Measurements from ENCODE around the gene PCCA. TPM values are rescaled to one million over a fixed set of nuclear protein-coding genes. Genes with fewer than 3 reads are reported as not detected.

The PCCA gene
- total and polyA plus RNA-seq, 5 experiments from 2014 or later, result 8.9 to 14.5 (median 10.9) TPM

GRCh38 chr13:100485265-100485664 lies 396.4 kb downstream of the PCCA start:
- peaks cover 5 to 24% (median 17%) of the 10 kb centered on the region in 4 donors for H3K4me1 Mint-ChIP-seq
- peaks cover 0 to 2% (median 1%) of the 10 kb centered on the region in 3 donors for H3K36me3 Mint-ChIP-seq
- H3K9me3 Mint-ChIP-seq, result no peaks in the 10 kb centered on the region
- DNase-seq (no peak), ATAC-seq (no peak)
- no peak overlapping the region for H3K4me3 Mint-ChIP-seq
- H3K27ac Mint-ChIP-seq, result no peak overlapping the region
- no peaks in the 10 kb centered on the region for H3K27me3 Mint-ChIP-seq
- POLR2A ChIA-PET, result interaction anchor here (0.5 kb wide), 1 partner anchor 137 kb away, joined by 3 read pairs; no protein-coding TSS in a partner anchor

GRCh38 chr13:100490692-100491091 lies 401.8 kb downstream of the PCCA start:
- peaks cover 0 to 5% (median 0%) of the 10 kb centered on the region in 4 donors for H3K4me1 Mint-ChIP-seq
- H3K4me3 Mint-ChIP-seq, result no peak overlapping the region
- DNase-seq, result no peak
- H3K27me3 Mint-ChIP-seq, result no peaks in the 10 kb centered on the region
- no peak for ATAC-seq
- peaks cover 0 to 7% (median 4%) of the 10 kb centered on the region in 3 donors for H3K36me3 Mint-ChIP-seq
- POLR2A ChIA-PET, result no interaction called here
- no peaks in the 10 kb centered on the region for H3K9me3 Mint-ChIP-seq
- H3K27ac Mint-ChIP-seq, result no peak overlapping the region

GRCh38 chr13:100491164-100491842 lies 402.4 kb downstream of the PCCA start:
- Mint-ChIP-seq H3K4me3 (no peak overlapping the region), H3K4me1 (peaks cover 0 to 3% (median 0%) of the 10 kb centered on the region in 4 donors), H3K27me3 (no peaks in the 10 kb centered on the region), H3K36me3 (peaks cover 0 to 7% (median 4%) of the 10 kb centered on the region in 3 donors), H3K9me3 (no peaks in the 10 kb centered on the region), H3K27ac (no peak overlapping the region)
- ATAC-seq (no peak), DNase-seq (no peak)
- POLR2A ChIA-PET, result no interaction called here

GRCh38 chr13:100493418-100493817 lies 404.5 kb downstream of the PCCA start:
- Mint-ChIP-seq H3K27ac (no peak overlapping the region), H3K27me3 (no peaks in the 10 kb centered on the region), H3K36me3 (peaks cover 0 to 10% (median 4%) of the 10 kb centered on the region in 3 donors), H3K9me3 (no peaks in the 10 kb centered on the region), H3K4me1 (peaks cover 0 to 3% (median 0%) of the 10 kb centered on the region in 4 donors), H3K4me3 (no peak overlapping the region)
- POLR2A ChIA-PET, result no interaction called here
- no peak for DNase-seq
- ATAC-seq, result no peak

GRCh38 chr13:100495455-100495854 lies 406.6 kb downstream of the PCCA start:
- Mint-ChIP-seq H3K27ac (no peak overlapping the region), H3K27me3 (no peaks in the 10 kb centered on the region), H3K4me1 (peaks cover 0 to 3% (median 0%) of the 10 kb centered on the region in 4 donors), H3K9me3 (no peaks in the 10 kb centered on the region), H3K36me3 (peaks cover 0 to 9% (median 2%) of the 10 kb centered on the region in 3 donors), H3K4me3 (no peak overlapping the region)
- ATAC-seq (no peak), DNase-seq (no peak)
- POLR2A ChIA-PET, result no interaction called here

GRCh38 chr13:100497389-100497788 lies 408.5 kb downstream of the PCCA start:
- no peaks in the 10 kb centered on the region for H3K27me3 Mint-ChIP-seq
- DNase-seq, result no peak
- no peak for ATAC-seq
- H3K4me1 Mint-ChIP-seq, result no peaks in the 10 kb centered on the region
- POLR2A ChIA-PET, result no interaction called here
- no peak overlapping the region for H3K27ac Mint-ChIP-seq
- peaks cover 0 to 9% (median 2%) of the 10 kb centered on the region in 3 donors for H3K36me3 Mint-ChIP-seq
- H3K9me3 Mint-ChIP-seq, result no peaks in the 10 kb centered on the region
- H3K4me3 Mint-ChIP-seq, result no peak overlapping the region

GRCh38 chr13:100502446-100502845 lies 413.6 kb downstream of the PCCA start:
- peaks cover 7 to 17% (median 9%) of the 10 kb centered on the region in 4 donors for H3K4me1 Mint-ChIP-seq
- no peaks in the 10 kb centered on the region for H3K9me3 Mint-ChIP-seq
- H3K27me3 Mint-ChIP-seq, result peaks cover 0 to 2% (median 0%) of the 10 kb centered on the region in 5 donors
- DNase-seq (no peak), ATAC-seq (no peak)
- H3K4me3 Mint-ChIP-seq, result no peak overlapping the region
- peaks cover 0 to 3% (median 0%) of the 10 kb centered on the region in 3 donors for H3K36me3 Mint-ChIP-seq
- POLR2A ChIA-PET, result no interaction called here
- H3K27ac Mint-ChIP-seq, result peak overlapping the region in 1 of 10 donors; percentile 3

- no peaks in the 10 kb centered on the region for H3K9me3 Mint-ChIP-seq
- no peak overlapping the region for H3K27ac Mint-ChIP-seq
- no peak overlapping the region for H3K4me3 Mint-ChIP-seq
- no peaks in the 10 kb centered on the region for H3K36me3 Mint-ChIP-seq
- POLR2A ChIA-PET, result interaction anchor here (1.2 kb wide), 1 partner anchor 845 kb away, joined by 4 read pairs; no protein-coding TSS in a partner anchor
- DNase-seq (no peak), ATAC-seq (no peak)
- peaks cover 0 to 2% (median 0%) of the 10 kb centered on the region in 5 donors for H3K27me3 Mint-ChIP-seq
- H3K4me1 Mint-ChIP-seq, result peaks cover 7 to 17% (median 9%) of the 10 kb centered on the region in 4 donors
Observed at GRCh38 chr13:100503622-100504021, 414.7 kb downstream of the PCCA start.

GRCh38 chr13:100506154-100506553 lies 417.3 kb downstream of the PCCA start:
- H3K27me3 Mint-ChIP-seq, result peaks cover 0 to 2% (median 0%) of the 10 kb centered on the region in 5 donors
- H3K4me1 Mint-ChIP-seq, result peaks cover 7 to 17% (median 9%) of the 10 kb centered on the region in 4 donors
- H3K36me3 Mint-ChIP-seq, result no peaks in the 10 kb centered on the region
- POLR2A ChIA-PET, result no interaction called here
- H3K27ac Mint-ChIP-seq, result peak overlapping the region in 5 of 10 donors; percentile 36 to 82 (median 60)
- DNase-seq, result no peak
- no peaks in the 10 kb centered on the region for H3K9me3 Mint-ChIP-seq
- H3K4me3 Mint-ChIP-seq, result peak overlapping the region in 8 of 10 donors; percentile 23 to 81 (median 56)
- ATAC-seq, result peak in 1 of 2 donors; percentile 12

- POLR2A ChIA-PET, result no interaction called here
- H3K4me3 Mint-ChIP-seq, result peak overlapping the region in 9 of 10 donors; percentile 20 to 81 (median 52)
Observed at GRCh38 chr13:100506600-100507422, 417.9 kb downstream of the PCCA start.

GRCh38 chr13:100508455-100508854 lies 419.6 kb downstream of the PCCA start:
- Mint-ChIP-seq H3K36me3 (no peaks in the 10 kb centered on the region), H3K27me3 (no peaks in the 10 kb centered on the region), H3K9me3 (no peaks in the 10 kb centered on the region), H3K4me3 (no peak overlapping the region), H3K27ac (peak overlapping the region in 1 of 10 donors; percentile 4), H3K4me1 (peaks cover 5 to 17% (median 9%) of the 10 kb centered on the region in 4 donors)
- POLR2A ChIA-PET, result no interaction called here
- DNase-seq (no peak), ATAC-seq (no peak)

More at GRCh38 chr13:100506600-100507422, 417.9 kb downstream of the PCCA start:
- DNase-seq, result no peak
- H3K9me3 Mint-ChIP-seq, result no peaks in the 10 kb centered on the region
- no peak for ATAC-seq
- H3K36me3 Mint-ChIP-seq, result no peaks in the 10 kb centered on the region
- peaks cover 0 to 2% (median 0%) of the 10 kb centered on the region in 5 donors for H3K27me3 Mint-ChIP-seq
- H3K27ac Mint-ChIP-seq, result peak overlapping the region in 4 of 10 donors; percentile 7 to 82 (median 46)
- peaks cover 7 to 17% (median 9%) of the 10 kb centered on the region in 4 donors for H3K4me1 Mint-ChIP-seq

GRCh38 chr13:100508996-100509395 lies 420.1 kb downstream of the PCCA start:
- Mint-ChIP-seq H3K4me1 (peaks cover 5 to 18% (median 9%) of the 10 kb centered on the region in 4 donors), H3K27me3 (no peaks in the 10 kb centered on the region), H3K27ac (peak overlapping the region in 2 of 10 donors; percentile 11 to 53), H3K36me3 (no peaks in the 10 kb centered on the region), H3K4me3 (no peak overlapping the region), H3K9me3 (no peaks in the 10 kb centered on the region)
- no peak for ATAC-seq
- no peak for DNase-seq
- POLR2A ChIA-PET, result no interaction called here

All from naive thymus-derived CD8-positive, alpha-beta T cell (primary cell).